K562 (cell line): Measurements from ENCODE around the gene GMNN. TPM values are rescaled to one million over a fixed set of nuclear protein-coding genes. Genes with fewer than 3 reads are reported as not detected.

Experiments
- IFI16 ChIP-seq: fragments of 250-450 bp; sonication (Bioruptor Pico); IDR thresholded peaks from 2 replicates; pipeline ENCODE4 v2.1.2; 2022; ENCODE audit warnings: mild to moderate bottlenecking, inconsistent platforms
- KDM5B ChIP-seq: fragments of 200-600 bp; sonication (generic); IDR thresholded peaks from 2 replicates; pipeline ENCODE4 v1.6.1; 2012; ENCODE audit warnings: low read depth, mild to moderate bottlenecking, moderate library complexity, low read length, control low read depth, inconsistent platforms; ENCODE audit not compliant: insufficient replicate concordance
- MYC ChIP-seq, 2 experiments: fragments of 250-450 bp in 1 of 2; sonication (Bioruptor Pico) in 1 of 2; IDR thresholded peaks; 2 replicates each; pipeline versions ENCODE4 v1.5.1 to v1.6.1; 2012 to 2021; ENCODE audit warnings: low read depth in 2 of 2, borderline replicate concordance in 1 of 2, improper control_type of control experiment in 1 of 2, low read length in 1 of 2, mild to moderate bottlenecking in 1 of 2, moderate library complexity in 1 of 2
- NR1H2 ChIP-seq: sonication (generic); formaldehyde crosslinking; IDR thresholded peaks from 2 replicates; pipeline ENCODE4 v1.4.0; 2020; ENCODE audit warnings: mild to moderate bottlenecking, missing genetic modification reagents
- RUNX1 ChIP-seq: sonication (generic); IDR thresholded peaks from 2 replicates; pipeline ENCODE4 v1.6.1; 2016; ENCODE audit warnings: antibody characterized with exemption, low read depth
- TCF7L2 ChIP-seq: fragments of 150-350 bp; IDR thresholded peaks from 2 replicates; pipeline ENCODE4 v1.6.1; 2016; ENCODE audit warnings: low read depth, mild to moderate bottlenecking, low read length, moderate library complexity
- ZFP36 ChIP-seq: fragments of 150-350 bp; IDR thresholded peaks from 2 replicates; pipeline ENCODE4 v1.6.1; 2018; ENCODE audit warnings: low read length, low read depth; ENCODE audit not compliant: partially characterized antibody
- ZNF324 ChIP-seq: fragments of 250-450 bp; sonication (Bioruptor Pico); IDR thresholded peaks from 2 replicates; pipeline ENCODE4 v1.4.0; 2020; ENCODE audit warnings: mild to moderate bottlenecking
- ZNF507 ChIP-seq: conservative IDR thresholded peaks from 2 replicates; pipeline ENCODE4 v1.6.1; 2017; ENCODE audit warnings: missing genetic modification characterization, missing compliant biosample characterization
- polyA plus RNA-seq, 8 experiments: library from polyadenylated mRNA; depleted of rRNA in 4 of 8; stranded (reverse) in 5 of 8; unstranded in 3 of 8; fragments of >200 nt; fragmentation: Nextera tagmentation in 2 of 8; fragmentation: Illumina TruSeq in 1 of 8; extraction: Ambion mirVana in 2 of 8; extraction: Trizol in 1 of 8; gene quantifications; 2 replicates each; pipeline versions ENCODE4 v1.2.1 to v1.2.3, GENCODE V29; 2011 to 2014; ENCODE audit warnings: inconsistent platforms in 1 of 8, missing spikeins in 1 of 8
- total RNA-seq, 7 experiments: library from RNA; depleted of rRNA in 6 of 7; stranded (reverse); fragments of >200 nt in 6 of 7; fragmentation: Illumina TruSeq in 2 of 7; extraction: Trizol in 2 of 7; gene quantifications; 2 replicates each; pipeline versions ENCODE4 v1.2.1 to v1.2.3, GENCODE V29; 2011 to 2021; ENCODE audit warnings: low replicate concordance in 1 of 7
- TF ChIP-seq, protein P1 (sequence below): sonication (generic); formaldehyde crosslinking; IDR thresholded peaks from 2 replicates; pipeline ENCODE4 v1.8.1; 2022; ENCODE audit warnings: missing genetic modification reagents
- TF ChIP-seq, protein P2 (sequence below): fragments of 450-650 bp; formaldehyde crosslinking; IDR thresholded peaks from 2 replicates; pipeline ENCODE4 v1.4.0; 2022; ENCODE audit warnings: missing genetic modification characterization
- TF ChIP-seq, protein P3 (sequence below): fragments of 450-650 bp; conservative IDR thresholded peaks from 2 replicates; pipeline ENCODE4 v1.6.1; 2016; ENCODE audit warnings: missing genetic modification characterization, low read depth, mild to moderate bottlenecking, control low read depth, missing compliant biosample characterization
- TF ChIP-seq, protein P4 (sequence below): fragments of 450-650 bp; IDR thresholded peaks from 2 replicates; pipeline ENCODE4 v1.6.1; 2017; ENCODE audit warnings: mild to moderate bottlenecking, moderate library complexity
- TF ChIP-seq, protein P5 (sequence below): sonication (generic); formaldehyde crosslinking; IDR thresholded peaks from 2 replicates; pipeline ENCODE4 v1.8.1; 2023; ENCODE audit warnings: missing genetic modification reagents, mild to moderate bottlenecking, borderline replicate concordance

GMNN gene
- total and polyA plus RNA-seq, 9 of the 15 experiments (the other 6 are each of a cell fraction or from before 2014, with no cell fraction given), result 144 to 370 (median 210) TPM

DNA sequence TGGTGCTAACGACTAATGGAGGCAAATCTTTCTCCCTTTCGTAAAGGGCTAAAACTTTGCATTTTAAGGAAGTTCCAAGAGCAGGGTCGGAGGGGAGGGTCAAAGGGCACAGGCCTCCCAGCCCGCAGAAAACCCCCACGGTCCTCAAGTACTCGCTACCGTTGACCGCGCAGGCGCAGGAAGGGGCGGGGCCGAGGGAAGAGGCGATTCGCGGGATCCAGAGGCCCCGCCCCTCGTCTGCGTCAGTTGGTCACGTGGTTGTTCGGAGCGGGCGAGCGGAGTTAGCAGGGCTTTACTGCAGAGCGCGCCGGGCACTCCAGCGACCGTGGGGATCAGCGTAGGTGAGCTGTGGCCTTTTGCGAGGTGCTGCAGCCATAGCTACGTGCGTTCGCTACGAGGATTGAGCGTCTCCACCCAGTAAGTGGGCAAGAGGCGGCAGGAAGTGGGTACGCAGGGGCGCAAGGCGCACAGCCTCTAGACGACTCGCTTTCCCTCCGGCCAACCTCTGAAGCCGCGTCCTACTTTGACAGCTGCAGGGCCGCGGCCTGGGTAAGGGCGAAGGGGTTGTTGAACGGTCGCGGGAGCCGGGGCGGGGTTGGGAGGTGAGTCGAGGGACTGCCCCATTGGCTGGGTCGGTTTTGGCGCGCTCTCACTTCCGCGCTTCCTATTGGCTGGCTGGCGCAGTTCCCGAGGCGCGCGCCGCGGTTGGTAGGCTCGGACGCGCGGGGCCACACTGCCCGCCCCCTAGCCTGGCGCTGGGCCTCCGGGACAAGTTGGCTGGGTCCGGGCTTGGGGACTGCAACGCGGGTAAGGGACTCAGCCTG is at the start of gene GMNN (continued):
- TF ChIP-seq, protein P1, sequence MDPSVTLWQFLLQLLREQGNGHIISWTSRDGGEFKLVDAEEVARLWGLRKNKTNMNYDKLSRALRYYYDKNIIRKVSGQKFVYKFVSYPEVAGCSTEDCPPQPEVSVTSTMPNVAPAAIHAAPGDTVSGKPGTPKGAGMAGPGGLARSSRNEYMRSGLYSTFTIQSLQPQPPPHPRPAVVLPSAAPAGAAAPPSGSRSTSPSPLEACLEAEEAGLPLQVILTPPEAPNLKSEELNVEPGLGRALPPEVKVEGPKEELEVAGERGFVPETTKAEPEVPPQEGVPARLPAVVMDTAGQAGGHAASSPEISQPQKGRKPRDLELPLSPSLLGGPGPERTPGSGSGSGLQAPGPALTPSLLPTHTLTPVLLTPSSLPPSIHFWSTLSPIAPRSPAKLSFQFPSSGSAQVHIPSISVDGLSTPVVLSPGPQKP (CRISPR knock-in tag), result no peak
- TF ChIP-seq RUNX1, result no peak
- TF ChIP-seq, protein P2, sequence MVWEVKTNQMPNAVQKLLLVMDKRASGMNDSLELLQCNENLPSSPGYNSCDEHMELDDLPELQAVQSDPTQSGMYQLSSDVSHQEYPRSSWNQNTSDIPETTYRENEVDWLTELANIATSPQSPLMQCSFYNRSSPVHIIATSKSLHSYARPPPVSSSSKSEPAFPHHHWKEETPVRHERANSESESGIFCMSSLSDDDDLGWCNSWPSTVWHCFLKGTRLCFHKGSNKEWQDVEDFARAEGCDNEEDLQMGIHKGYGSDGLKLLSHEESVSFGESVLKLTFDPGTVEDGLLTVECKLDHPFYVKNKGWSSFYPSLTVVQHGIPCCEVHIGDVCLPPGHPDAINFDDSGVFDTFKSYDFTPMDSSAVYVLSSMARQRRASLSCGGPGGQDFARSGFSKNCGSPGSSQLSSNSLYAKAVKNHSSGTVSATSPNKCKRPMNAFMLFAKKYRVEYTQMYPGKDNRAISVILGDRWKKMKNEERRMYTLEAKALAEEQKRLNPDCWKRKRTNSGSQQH (CRISPR knock-in tag), result peak; percentile 82; the same call in 1 of the 2 replicates
- no peak for TF ChIP-seq ZNF507
- peak; percentile 90; the same call in 1 of the 2 replicates for TF ChIP-seq NR1H2 (CRISPR knock-in tag)
- peak; percentile 87 for TF ChIP-seq KDM5B
- no peak; the same call in 1 of the 2 replicates for TF ChIP-seq TCF7L2
- TF ChIP-seq, protein P3, sequence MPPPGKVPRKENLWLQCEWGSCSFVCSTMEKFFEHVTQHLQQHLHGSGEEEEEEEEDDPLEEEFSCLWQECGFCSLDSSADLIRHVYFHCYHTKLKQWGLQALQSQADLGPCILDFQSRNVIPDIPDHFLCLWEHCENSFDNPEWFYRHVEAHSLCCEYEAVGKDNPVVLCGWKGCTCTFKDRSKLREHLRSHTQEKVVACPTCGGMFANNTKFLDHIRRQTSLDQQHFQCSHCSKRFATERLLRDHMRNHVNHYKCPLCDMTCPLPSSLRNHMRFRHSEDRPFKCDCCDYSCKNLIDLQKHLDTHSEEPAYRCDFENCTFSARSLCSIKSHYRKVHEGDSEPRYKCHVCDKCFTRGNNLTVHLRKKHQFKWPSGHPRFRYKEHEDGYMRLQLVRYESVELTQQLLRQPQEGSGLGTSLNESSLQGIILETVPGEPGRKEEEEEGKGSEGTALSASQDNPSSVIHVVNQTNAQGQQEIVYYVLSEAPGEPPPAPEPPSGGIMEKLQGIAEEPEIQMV, result no peak
- no peak for TF ChIP-seq IFI16
- TF ChIP-seq ZFP36, result no peak
- TF ChIP-seq MYC (IDR thresholded peaks at IDR 0.05; ENCODE audit: low read depth, low read length), result peak; percentile 87
- TF ChIP-seq MYC (CRISPR knock-in tag; IDR thresholded peaks at IDR 0.05; ENCODE audit: borderline replicate concordance, low read depth), result peak; percentile 89; the same call in 1 of the 2 replicates
- no peak for TF ChIP-seq ZNF324 (CRISPR knock-in tag)
- TF ChIP-seq, protein P4, sequence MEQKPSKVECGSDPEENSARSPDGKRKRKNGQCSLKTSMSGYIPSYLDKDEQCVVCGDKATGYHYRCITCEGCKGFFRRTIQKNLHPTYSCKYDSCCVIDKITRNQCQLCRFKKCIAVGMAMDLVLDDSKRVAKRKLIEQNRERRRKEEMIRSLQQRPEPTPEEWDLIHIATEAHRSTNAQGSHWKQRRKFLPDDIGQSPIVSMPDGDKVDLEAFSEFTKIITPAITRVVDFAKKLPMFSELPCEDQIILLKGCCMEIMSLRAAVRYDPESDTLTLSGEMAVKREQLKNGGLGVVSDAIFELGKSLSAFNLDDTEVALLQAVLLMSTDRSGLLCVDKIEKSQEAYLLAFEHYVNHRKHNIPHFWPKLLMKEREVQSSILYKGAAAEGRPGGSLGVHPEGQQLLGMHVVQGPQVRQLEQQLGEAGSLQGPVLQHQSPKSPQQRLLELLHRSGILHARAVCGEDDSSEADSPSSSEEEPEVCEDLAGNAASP, result no peak
- TF ChIP-seq, protein P5, sequence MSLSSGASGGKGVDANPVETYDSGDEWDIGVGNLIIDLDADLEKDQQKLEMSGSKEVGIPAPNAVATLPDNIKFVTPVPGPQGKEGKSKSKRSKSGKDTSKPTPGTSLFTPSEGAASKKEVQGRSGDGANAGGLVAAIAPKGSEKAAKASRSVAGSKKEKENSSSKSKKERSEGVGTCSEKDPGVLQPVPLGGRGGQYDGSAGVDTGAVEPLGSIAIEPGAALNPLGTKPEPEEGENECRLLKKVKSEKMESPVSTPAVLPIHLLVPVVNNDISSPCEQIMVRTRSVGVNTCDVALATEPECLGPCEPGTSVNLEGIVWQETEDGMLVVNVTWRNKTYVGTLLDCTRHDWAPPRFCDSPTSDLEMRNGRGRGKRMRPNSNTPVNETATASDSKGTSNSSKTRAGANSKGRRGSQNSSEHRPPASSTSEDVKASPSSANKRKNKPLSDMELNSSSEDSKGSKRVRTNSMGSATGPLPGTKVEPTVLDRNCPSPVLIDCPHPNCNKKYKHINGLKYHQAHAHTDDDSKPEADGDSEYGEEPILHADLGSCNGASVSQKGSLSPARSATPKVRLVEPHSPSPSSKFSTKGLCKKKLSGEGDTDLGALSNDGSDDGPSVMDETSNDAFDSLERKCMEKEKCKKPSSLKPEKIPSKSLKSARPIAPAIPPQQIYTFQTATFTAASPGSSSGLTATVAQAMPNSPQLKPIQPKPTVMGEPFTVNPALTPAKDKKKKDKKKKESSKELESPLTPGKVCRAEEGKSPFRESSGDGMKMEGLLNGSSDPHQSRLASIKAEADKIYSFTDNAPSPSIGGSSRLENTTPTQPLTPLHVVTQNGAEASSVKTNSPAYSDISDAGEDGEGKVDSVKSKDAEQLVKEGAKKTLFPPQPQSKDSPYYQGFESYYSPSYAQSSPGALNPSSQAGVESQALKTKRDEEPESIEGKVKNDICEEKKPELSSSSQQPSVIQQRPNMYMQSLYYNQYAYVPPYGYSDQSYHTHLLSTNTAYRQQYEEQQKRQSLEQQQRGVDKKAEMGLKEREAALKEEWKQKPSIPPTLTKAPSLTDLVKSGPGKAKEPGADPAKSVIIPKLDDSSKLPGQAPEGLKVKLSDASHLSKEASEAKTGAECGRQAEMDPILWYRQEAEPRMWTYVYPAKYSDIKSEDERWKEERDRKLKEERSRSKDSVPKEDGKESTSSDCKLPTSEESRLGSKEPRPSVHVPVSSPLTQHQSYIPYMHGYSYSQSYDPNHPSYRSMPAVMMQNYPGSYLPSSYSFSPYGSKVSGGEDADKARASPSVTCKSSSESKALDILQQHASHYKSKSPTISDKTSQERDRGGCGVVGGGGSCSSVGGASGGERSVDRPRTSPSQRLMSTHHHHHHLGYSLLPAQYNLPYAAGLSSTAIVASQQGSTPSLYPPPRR (CRISPR knock-in tag), result 0 out of 2 replicates have a peak, but pooled peaks have one; percentile 96
